Gastroesophageal sphincter (tissue), 4 donors: ENCODE data around the gene MYOF. TPM values are rescaled to one million over a fixed set of nuclear protein-coding genes. Genes with fewer than 3 reads are reported as not detected.

Source experiments
- ATAC-seq: fragments of 150-250 bp; one replicate; pipeline ENCODE4 v1.9.1; 2016; ENCODE audit warnings: mild to moderate bottlenecking, moderate library complexity
- H3K27ac ChIP-seq, 4 donors: fragments of 200-600 bp; sonication (generic) in 3 of 4; 1 replicate in 3 of 4; 2 replicates in 1 of 4; pipeline ENCODE4 v1.5.1; 2016 to 2019
- H3K27me3 ChIP-seq: fragments of 200-600 bp; sonication (generic); one replicate; pipeline ENCODE4 v1.5.1; 2019
- H3K36me3 ChIP-seq, 2 donors: fragments of 200-600 bp; sonication (generic); one replicate each; pipeline ENCODE4 v1.5.1; 2019; ENCODE audit warnings: control low read depth in 1 of 2
- H3K4me1 ChIP-seq, 3 donors: fragments of 200-600 bp; sonication (generic); 1 replicate in 2 of 3; 2 replicates in 1 of 3; pipeline ENCODE4 v1.5.1; 2016 to 2019; ENCODE audit warnings: control low read depth in 2 of 3
- H3K4me3 ChIP-seq, 2 donors: fragments of 200-600 bp; sonication (generic); one replicate each; pipeline ENCODE4 v1.5.1; 2019; ENCODE audit warnings: mild to moderate bottlenecking in 1 of 2, moderate library complexity in 1 of 2
- H3K9me3 ChIP-seq, 3 donors: fragments of 200-600 bp; sonication (generic); one replicate each; pipeline ENCODE4 v1.5.1; 2017 to 2019; ENCODE audit warnings: control low read depth in 2 of 3
- EP300 ChIP-seq: sonication (generic); formaldehyde crosslinking; IDR thresholded peaks from one replicate; pipeline ENCODE4 v1.6.1; 2017; ENCODE audit warnings: antibody characterized with exemption, mild to moderate bottlenecking
- POLR2A ChIP-seq, 2 donors: fragments of 450-650 bp; IDR thresholded peaks; one replicate each; pipeline ENCODE4 v1.6.1; 2017; ENCODE audit warnings: antibody characterized with exemption in 2 of 2, mild to moderate bottlenecking in 2 of 2, moderate library complexity in 1 of 2
- POLR2AphosphoS5 ChIP-seq: sonication (generic); formaldehyde crosslinking; IDR thresholded peaks from one replicate; pipeline ENCODE4 v1.6.1; 2017; ENCODE audit warnings: antibody characterized with exemption
- WGBS, 2 donors: methylation state at CpG; one replicate each; pipeline ENCODE4 v1.1.5; 2018; ENCODE audit warnings: low coverage in 1 of 2; 5-methylcytosine and 5-hydroxymethylcytosine counted together
- total RNA-seq, 4 donors: library from RNA; depleted of rRNA; stranded (reverse); fragments of >200 nt; gene quantifications; one replicate each; pipeline ENCODE4 v1.1.0, GENCODE V29; 2016
- TF ChIP-seq, protein P1 (sequence below), 4 experiments: fragments of 200-600 bp in 2 of 4; fragments of 450-650 bp in 2 of 4; sonication (generic) in 1 of 4; IDR thresholded peaks; one replicate each; pipeline ENCODE4 v1.5.1; 2017 to 2019; ENCODE audit warnings: antibody characterized with exemption in 4 of 4, mild to moderate bottlenecking in 2 of 4, moderate library complexity in 2 of 4

The MYOF gene, protein sequence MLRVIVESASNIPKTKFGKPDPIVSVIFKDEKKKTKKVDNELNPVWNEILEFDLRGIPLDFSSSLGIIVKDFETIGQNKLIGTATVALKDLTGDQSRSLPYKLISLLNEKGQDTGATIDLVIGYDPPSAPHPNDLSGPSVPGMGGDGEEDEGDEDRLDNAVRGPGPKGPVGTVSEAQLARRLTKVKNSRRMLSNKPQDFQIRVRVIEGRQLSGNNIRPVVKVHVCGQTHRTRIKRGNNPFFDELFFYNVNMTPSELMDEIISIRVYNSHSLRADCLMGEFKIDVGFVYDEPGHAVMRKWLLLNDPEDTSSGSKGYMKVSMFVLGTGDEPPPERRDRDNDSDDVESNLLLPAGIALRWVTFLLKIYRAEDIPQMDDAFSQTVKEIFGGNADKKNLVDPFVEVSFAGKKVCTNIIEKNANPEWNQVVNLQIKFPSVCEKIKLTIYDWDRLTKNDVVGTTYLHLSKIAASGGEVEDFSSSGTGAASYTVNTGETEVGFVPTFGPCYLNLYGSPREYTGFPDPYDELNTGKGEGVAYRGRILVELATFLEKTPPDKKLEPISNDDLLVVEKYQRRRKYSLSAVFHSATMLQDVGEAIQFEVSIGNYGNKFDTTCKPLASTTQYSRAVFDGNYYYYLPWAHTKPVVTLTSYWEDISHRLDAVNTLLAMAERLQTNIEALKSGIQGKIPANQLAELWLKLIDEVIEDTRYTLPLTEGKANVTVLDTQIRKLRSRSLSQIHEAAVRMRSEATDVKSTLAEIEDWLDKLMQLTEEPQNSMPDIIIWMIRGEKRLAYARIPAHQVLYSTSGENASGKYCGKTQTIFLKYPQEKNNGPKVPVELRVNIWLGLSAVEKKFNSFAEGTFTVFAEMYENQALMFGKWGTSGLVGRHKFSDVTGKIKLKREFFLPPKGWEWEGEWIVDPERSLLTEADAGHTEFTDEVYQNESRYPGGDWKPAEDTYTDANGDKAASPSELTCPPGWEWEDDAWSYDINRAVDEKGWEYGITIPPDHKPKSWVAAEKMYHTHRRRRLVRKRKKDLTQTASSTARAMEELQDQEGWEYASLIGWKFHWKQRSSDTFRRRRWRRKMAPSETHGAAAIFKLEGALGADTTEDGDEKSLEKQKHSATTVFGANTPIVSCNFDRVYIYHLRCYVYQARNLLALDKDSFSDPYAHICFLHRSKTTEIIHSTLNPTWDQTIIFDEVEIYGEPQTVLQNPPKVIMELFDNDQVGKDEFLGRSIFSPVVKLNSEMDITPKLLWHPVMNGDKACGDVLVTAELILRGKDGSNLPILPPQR (N-terminal part only)
- total RNA-seq, result 100 to 1,000 TPM in 3 of 4 donors, 10 to 100 TPM in 1; 98.0 to 157 (median 126) TPM

DNA sequence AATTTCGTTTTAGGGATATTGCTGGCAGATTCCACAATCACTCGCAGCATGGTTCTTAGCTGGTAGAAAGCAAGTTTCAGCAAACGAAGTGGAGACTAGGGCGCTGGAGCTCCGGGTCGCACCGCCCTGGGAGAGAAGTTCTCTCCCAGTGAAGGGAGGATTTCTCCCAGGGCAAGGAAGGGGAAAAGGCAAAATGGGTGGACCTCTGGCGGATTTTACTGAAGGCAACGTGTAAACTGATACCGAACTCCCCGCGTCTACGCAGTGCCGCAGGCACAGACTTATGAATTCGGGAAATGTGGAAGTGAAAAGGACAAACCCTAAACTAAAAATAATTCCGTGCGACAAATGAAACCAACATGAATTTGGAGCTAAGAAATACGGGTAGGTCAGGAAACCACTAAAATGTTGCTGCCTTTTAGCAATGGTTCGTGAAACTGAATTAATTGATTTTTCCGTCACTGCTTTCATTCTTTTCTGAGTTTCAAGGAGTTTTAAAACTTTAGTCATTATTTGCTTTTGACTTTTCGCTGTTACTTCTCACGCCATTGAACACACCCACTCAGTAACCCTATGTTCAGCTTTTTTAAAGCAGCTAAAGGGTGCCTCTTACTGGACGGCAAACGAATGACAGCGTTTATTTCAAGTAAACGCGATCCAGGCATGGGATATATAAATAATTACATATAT is at the start of gene MYOF:
MYOF (minus strand) TSS at position 190 of the 690 bp plus-strand sequence; CDS start at position 50, 140 bp downstream.
- Histone ChIP-seq H3K4me1 (peaks cover 0 to 40% (median 0%) of the 10 kb centered on the region in 3 donors), H3K4me3 (peak within 1 kb of the TSS; percentile 64 to 99), H3K27ac (peak within 1 kb of the TSS; percentile 90 to 100 (median 94)), H3K9me3 (no peaks in the 10 kb centered on the region), H3K27me3 (no peaks in the 10 kb centered on the region), H3K36me3 (peaks cover 0 to 5% of the 10 kb centered on the region in 2 donors)
- ATAC-seq, result peak; percentile 80
- TF ChIP-seq POLR2A (IDR thresholded peaks at IDR 0.05) (peak; percentile 60 to 71), EP300 (no peak), POLR2AphosphoS5 (peak; percentile 83)
- TF ChIP-seq, protein P1, sequence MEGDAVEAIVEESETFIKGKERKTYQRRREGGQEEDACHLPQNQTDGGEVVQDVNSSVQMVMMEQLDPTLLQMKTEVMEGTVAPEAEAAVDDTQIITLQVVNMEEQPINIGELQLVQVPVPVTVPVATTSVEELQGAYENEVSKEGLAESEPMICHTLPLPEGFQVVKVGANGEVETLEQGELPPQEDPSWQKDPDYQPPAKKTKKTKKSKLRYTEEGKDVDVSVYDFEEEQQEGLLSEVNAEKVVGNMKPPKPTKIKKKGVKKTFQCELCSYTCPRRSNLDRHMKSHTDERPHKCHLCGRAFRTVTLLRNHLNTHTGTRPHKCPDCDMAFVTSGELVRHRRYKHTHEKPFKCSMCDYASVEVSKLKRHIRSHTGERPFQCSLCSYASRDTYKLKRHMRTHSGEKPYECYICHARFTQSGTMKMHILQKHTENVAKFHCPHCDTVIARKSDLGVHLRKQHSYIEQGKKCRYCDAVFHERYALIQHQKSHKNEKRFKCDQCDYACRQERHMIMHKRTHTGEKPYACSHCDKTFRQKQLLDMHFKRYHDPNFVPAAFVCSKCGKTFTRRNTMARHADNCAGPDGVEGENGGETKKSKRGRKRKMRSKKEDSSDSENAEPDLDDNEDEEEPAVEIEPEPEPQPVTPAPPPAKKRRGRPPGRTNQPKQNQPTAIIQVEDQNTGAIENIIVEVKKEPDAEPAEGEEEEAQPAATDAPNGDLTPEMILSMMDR (IDR thresholded peaks at IDR 0.05), result peak; percentile 54 to 80 (median 70)
- WGBS, 2 donors, result 0 to 1% methylated on average over 22 to 26 of the region's 27 CpGs

DNA sequence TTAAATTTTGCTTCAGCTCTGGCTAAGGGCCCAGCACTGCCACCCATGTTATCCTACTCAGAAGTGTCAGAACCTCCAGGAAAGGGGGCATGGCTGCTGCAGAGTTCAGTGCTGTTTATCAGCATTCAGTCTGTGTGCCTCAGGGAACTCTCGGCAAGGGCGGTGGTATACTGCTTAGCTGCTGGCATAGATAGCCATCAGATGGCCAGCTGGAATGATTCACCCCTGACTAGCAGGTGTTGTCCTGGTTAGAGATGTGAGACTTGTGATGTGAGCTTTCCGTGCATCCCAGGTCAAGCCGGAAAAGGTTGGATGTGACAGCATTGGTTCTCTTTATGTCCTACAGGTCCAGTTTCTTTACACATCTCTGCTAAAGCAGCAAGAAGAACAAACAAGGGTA is 36.4 kb upstream of the MYOF start:
- Histone ChIP-seq H3K9me3 (peaks cover 0 to 8% (median 0%) of the 10 kb centered on the region in 3 donors), H3K4me1 (peaks cover 0 to 5% (median 0%) of the 10 kb centered on the region in 3 donors), H3K36me3 (no peaks in the 10 kb centered on the region), H3K27me3 (no peaks in the 10 kb centered on the region), H3K4me3 (no peak overlapping the region), H3K27ac (no peak overlapping the region)
- 90 to 91% methylated on average over 2 to 4 of the region's 4 CpGs for WGBS, 2 donors
- TF ChIP-seq, protein P1 (IDR thresholded peaks at IDR 0.05), result no peak
- TF ChIP-seq POLR2A (IDR thresholded peaks at IDR 0.05), result no peak
- TF ChIP-seq POLR2AphosphoS5, result no peak
- TF ChIP-seq EP300, result no peak
- ATAC-seq, result no peak

DNA sequence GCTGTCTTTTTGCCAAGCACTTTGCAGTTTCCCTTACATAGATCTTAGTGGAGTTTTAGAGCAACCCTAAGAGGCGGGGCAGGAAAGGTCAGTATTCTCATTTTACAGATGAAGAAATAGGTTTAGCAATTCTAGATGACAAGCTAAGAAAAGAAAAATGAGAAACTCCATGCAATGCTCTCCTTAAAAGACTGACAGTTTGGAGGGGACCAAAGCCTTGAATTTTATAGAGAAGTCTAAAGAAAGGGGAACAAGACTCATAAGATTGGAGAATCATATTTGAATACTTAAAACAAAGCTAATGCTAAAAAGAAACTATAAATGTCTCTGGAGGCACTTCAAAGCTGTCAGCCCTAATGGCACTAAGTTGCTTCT is 33.9 kb upstream of the MYOF start:
- 100% methylated on average over 1 of the region's 1 CpG for WGBS, 2 donors
- peaks cover 0 to 2% (median 0%) of the 10 kb centered on the region in 3 donors for H3K9me3 ChIP-seq
- TF ChIP-seq, protein P1 (IDR thresholded peaks at IDR 0.05), result no peak
- TF ChIP-seq POLR2AphosphoS5 (no peak), POLR2A (IDR thresholded peaks at IDR 0.05) (no peak), EP300 (no peak)
- no peaks in the 10 kb centered on the region for H3K27me3 ChIP-seq
- no peak for ATAC-seq
- H3K4me3 ChIP-seq, result no peak overlapping the region
- H3K4me1 ChIP-seq, result peaks cover 0 to 5% (median 0%) of the 10 kb centered on the region in 3 donors
- no peaks in the 10 kb centered on the region for H3K36me3 ChIP-seq
- H3K27ac ChIP-seq, result peak overlapping the region in 2 of 4 donors; percentile 14 to 54
